ENCODE measurements around the gene APH1B. TPM values are rescaled to one million over a fixed set of nuclear protein-coding genes. Genes with fewer than 3 reads are reported as not detected.

Gene APH1B
- total RNA-seq, 1 experiment from 2014 or later = 20.9 TPM

- Histone ChIP-seq H4K91ac (ENCODE audit: insufficient read length, low read depth, low read length) (no peak overlapping the region), H3K56ac (ENCODE audit: insufficient read length, low read depth, low read length) (no peak overlapping the region), H4K5ac (ENCODE audit: insufficient read length, low read depth, low read length) (no peak overlapping the region), H3K4me1 (ENCODE audit: insufficient read depth, low read length) (no peaks in the 10 kb centered on the region), H3K23ac (ENCODE audit: insufficient read length, low read depth, low read length) (no peak overlapping the region), H3K23me2 (ENCODE audit: insufficient read length, low read depth, low read length, poor library complexity, severe bottlenecking) (no peaks in the 10 kb centered on the region), H3K9ac (ENCODE audit: extremely low read depth, insufficient read length, low read length) (no peak overlapping the region), H2BK20ac (ENCODE audit: low read depth, low read length, poor library complexity, severe bottlenecking) (no peak overlapping the region), H2BK15ac (ENCODE audit: low read depth, low read length) (no peak overlapping the region), H3T11ph (ENCODE audit: low read length) (no peak overlapping the region), H3K79me1 (ENCODE audit: insufficient read depth, low read depth, low read length, poor library complexity, severe bottlenecking) (peaks cover 2% of the 10 kb centered on the region), H2BK5ac (ENCODE audit: insufficient read length, low read length) (no peak overlapping the region), H4K8ac (replicated peaks; ENCODE audit: insufficient read length, low read depth, low read length) (no peak overlapping the region), H3K4ac (ENCODE audit: low read depth, low read length) (no peak overlapping the region), H3K18ac (ENCODE audit: insufficient read length, low read depth, low read length) (no peak overlapping the region), H2BK120ac (ENCODE audit: low read depth, low read length, poor library complexity, severe bottlenecking) (no peak overlapping the region), H2AFZ (ENCODE audit: low read length) (no peak overlapping the region), H3K9me3 (ENCODE audit: control insufficient read depth, low read depth, low read length) (no peaks in the 10 kb centered on the region), H4K20me1 (ENCODE audit: control insufficient read depth, insufficient read depth, insufficient read length) (no peaks in the 10 kb centered on the region), H3K4me2 (ENCODE audit: insufficient read depth, insufficient read length, low read length) (no peak overlapping the region), H2AK5ac (ENCODE audit: insufficient read length, low read length) (no peak overlapping the region), H3K79me2 (ENCODE audit: insufficient read depth, low read length) (no peaks in the 10 kb centered on the region), H3K27ac (ENCODE audit: insufficient read length, low read depth, low read length) (no peak overlapping the region), H2BK12ac (ENCODE audit: insufficient read length, low read depth, low read length) (no peak overlapping the region), H3K27me3 (ENCODE audit: insufficient read depth, low read length) (no peaks in the 10 kb centered on the region), H3K14ac (ENCODE audit: insufficient read depth, low read length) (no peak overlapping the region)
- no peaks in the 10 kb centered on the region for H3K27me3 Mint-ChIP-seq (ENCODE audit: low read depth)
- peaks cover 0 to 5% (median 3%) of the 10 kb centered on the region in 3 experiments; a peak in 4 of 7 replicates for H3K36me3 Mint-ChIP-seq (ENCODE audit: insufficient read depth in 1 of 3, low read depth in 3 of 3)
- H3K9me3 Mint-ChIP-seq = peaks cover 0 to 4% of the 10 kb centered on the region in 2 experiments; a peak in 1 of 5 replicates
- H3K27ac Mint-ChIP-seq = no peak overlapping the region
- DNase-seq = no peak
- H3K4me1 Mint-ChIP-seq = peaks cover 13 to 20% of the 10 kb centered on the region in 2 experiments; a peak in 3 of 4 replicates
- no peak for TF ChIP-seq CTCF (conservative IDR thresholded peaks at IDR 0.05)
- no CpG with 5 or more reads among the region's 5 CpGs for WGBS (ENCODE audit: extremely low coverage, insufficient read length, low lambda C conversion rate)
- no peak overlapping the region for H3K4me3 Mint-ChIP-seq
Observed at GRCh38 chr15:63234451-63234870, 42.9 kb upstream of the APH1B start.
